ENCODE data around the gene ALDH7A1.

- TF ChIP-seq CTCF (IDR thresholded peaks at IDR 0.05) (no peak), EZH2 (IDR thresholded peaks at IDR 0.05; ENCODE audit: borderline replicate concordance, insufficient read depth, low read depth, low read length, poor library complexity, severe bottlenecking) (no peak)
These were observed 19.0 kb upstream of the ALDH7A1 start for GRCh38 chr5:126613941-126614592.

All from B cell (primary cell).